ENCODE measurements around the gene CMBL.

CMBL gene

GRCh38 chr5:10306114-10306513 is 1.6 kb downstream of the CMBL start:
- Histone ChIP-seq H3K4me3 (ENCODE audit: low read length) (no peak overlapping the region), H3K79me2 (ENCODE audit: low read length) (no peaks in the 10 kb centered on the region), H3K4me2 (ENCODE audit: low read length) (no peak overlapping the region), H3K27ac (ENCODE audit: low read length) (no peak overlapping the region), H3K9ac (ENCODE audit: low read length) (no peak overlapping the region), H3K9me3 (ENCODE audit: insufficient read depth, low read length) (no peaks in the 10 kb centered on the region), H3K36me3 (replicated peaks; ENCODE audit: low read depth, low read length) (no peaks in the 10 kb centered on the region), H3K27me3 (ENCODE audit: low read depth, low read length) (peaks cover 10% of the 10 kb centered on the region; the same call in 1 of the 2 replicates), H4K20me1 (ENCODE audit: insufficient read depth, low read length) (no peaks in the 10 kb centered on the region), H3K4me1 (ENCODE audit: low read length) (peaks cover 10% of the 10 kb centered on the region; the same call in 1 of the 2 replicates), H2AFZ (ENCODE audit: low read depth, low read length) (no peak overlapping the region)
- TF ChIP-seq CTCF (IDR thresholded peaks at IDR 0.05; ENCODE audit: low read depth, low read length), result no peak
- TF ChIP-seq EZH2phosphoT487 (IDR thresholded peaks at IDR 0.05; ENCODE audit: low read depth), result no peak

GRCh38 chr5:10304932-10305331 is 2.8 kb downstream of the CMBL start:
- no peak for TF ChIP-seq EZH2phosphoT487 (IDR thresholded peaks at IDR 0.05; ENCODE audit: low read depth)
- no peak; the same call in 1 of the 2 replicates for TF ChIP-seq CTCF (IDR thresholded peaks at IDR 0.05; ENCODE audit: low read depth, low read length)

GRCh38 chr5:10303699-10304170 is 4.0 kb downstream of the CMBL start:
- TF ChIP-seq CTCF (IDR thresholded peaks at IDR 0.05; ENCODE audit: low read depth, low read length) (no peak), EZH2phosphoT487 (IDR thresholded peaks at IDR 0.05; ENCODE audit: low read depth) (no peak)
- Histone ChIP-seq H3K9ac (ENCODE audit: low read length) (no peak overlapping the region), H3K79me2 (ENCODE audit: low read length) (no peaks in the 10 kb centered on the region), H3K4me2 (ENCODE audit: low read length) (no peak overlapping the region), H2AFZ (ENCODE audit: low read depth, low read length) (no peak overlapping the region), H3K9me3 (ENCODE audit: insufficient read depth, low read length) (no peaks in the 10 kb centered on the region), H3K27ac (ENCODE audit: low read length) (no peak overlapping the region), H3K4me3 (ENCODE audit: low read length) (no peak overlapping the region), H4K20me1 (ENCODE audit: insufficient read depth, low read length) (no peaks in the 10 kb centered on the region), H3K4me1 (ENCODE audit: low read length) (peaks cover 3% of the 10 kb centered on the region; the same call in 1 of the 2 replicates), H3K36me3 (replicated peaks; ENCODE audit: low read depth, low read length) (no peaks in the 10 kb centered on the region), H3K27me3 (ENCODE audit: low read depth, low read length) (peaks cover 10% of the 10 kb centered on the region; the same call in 1 of the 2 replicates)

More at GRCh38 chr5:10304932-10305331, 2.8 kb downstream of the CMBL start:
- Histone ChIP-seq H3K4me1 (ENCODE audit: low read length) (peaks cover 3% of the 10 kb centered on the region; the same call in 1 of the 2 replicates), H3K9ac (ENCODE audit: low read length) (no peak overlapping the region), H3K4me3 (ENCODE audit: low read length) (no peak overlapping the region), H2AFZ (ENCODE audit: low read depth, low read length) (no peak overlapping the region), H3K79me2 (ENCODE audit: low read length) (no peaks in the 10 kb centered on the region), H4K20me1 (ENCODE audit: insufficient read depth, low read length) (no peaks in the 10 kb centered on the region), H3K4me2 (ENCODE audit: low read length) (no peak overlapping the region), H3K36me3 (replicated peaks; ENCODE audit: low read depth, low read length) (no peaks in the 10 kb centered on the region), H3K27ac (ENCODE audit: low read length) (no peak overlapping the region), H3K27me3 (ENCODE audit: low read depth, low read length) (peaks cover 10% of the 10 kb centered on the region; the same call in 1 of the 2 replicates), H3K9me3 (ENCODE audit: insufficient read depth, low read length) (no peaks in the 10 kb centered on the region)

- Histone ChIP-seq H3K9ac (ENCODE audit: low read length) (no peak overlapping the region), H3K79me2 (ENCODE audit: low read length) (no peaks in the 10 kb centered on the region), H3K27ac (ENCODE audit: low read length) (no peak overlapping the region), H3K9me3 (ENCODE audit: insufficient read depth, low read length) (no peaks in the 10 kb centered on the region), H3K4me3 (ENCODE audit: low read length) (no peak overlapping the region), H3K4me1 (ENCODE audit: low read length) (peaks cover 3% of the 10 kb centered on the region; the same call in 1 of the 2 replicates), H3K27me3 (ENCODE audit: low read depth, low read length) (peaks cover 10% of the 10 kb centered on the region; the same call in 1 of the 2 replicates), H2AFZ (ENCODE audit: low read depth, low read length) (no peak overlapping the region), H3K36me3 (replicated peaks; ENCODE audit: low read depth, low read length) (no peaks in the 10 kb centered on the region), H4K20me1 (ENCODE audit: insufficient read depth, low read length) (no peaks in the 10 kb centered on the region), H3K4me2 (ENCODE audit: low read length) (no peak overlapping the region)
- no peak for TF ChIP-seq EZH2phosphoT487 (IDR thresholded peaks at IDR 0.05; ENCODE audit: low read depth)
- TF ChIP-seq CTCF (IDR thresholded peaks at IDR 0.05; ENCODE audit: low read depth, low read length), result no peak
These were observed 4.5 kb downstream of the CMBL start for GRCh38 chr5:10303201-10303600.

Data from OCI-LY3 (cell line).